ENCODE data around the gene PKNOX2.

Gene PKNOX2

GRCh38 chr11:125262194-125262829 lies 97.8 kb downstream of the PKNOX2 start:
- DNase-seq (ENCODE audit: low spot score) = no peak

GRCh38 chr11:125262830-125263218 lies 98.3 kb downstream of the PKNOX2 start:
- DNase-seq (ENCODE audit: low spot score) = no peak

GRCh38 chr11:125263268-125263790 lies 98.8 kb downstream of the PKNOX2 start:
- peak; percentile 86 for DNase-seq (ENCODE audit: low spot score)

- DNase-seq (ENCODE audit: low spot score) = no peak
Measured at GRCh38 chr11:125264100-125265022, 99.8 kb downstream of the PKNOX2 start.

- no peak for DNase-seq (ENCODE audit: low spot score)
Measured at GRCh38 chr11:125267548-125267947, 103.0 kb downstream of the PKNOX2 start.

GRCh38 chr11:125268611-125269010 lies 104.1 kb downstream of the PKNOX2 start:
- no peak for DNase-seq (ENCODE audit: low spot score)

- no peak for DNase-seq (ENCODE audit: low spot score)
Measured at GRCh38 chr11:125270106-125270505, 105.6 kb downstream of the PKNOX2 start.

- DNase-seq (ENCODE audit: low spot score) = no peak
Measured at GRCh38 chr11:125270711-125271110, 106.2 kb downstream of the PKNOX2 start.

- no peak for DNase-seq (ENCODE audit: low spot score)
Measured at GRCh38 chr11:125271483-125272091, 107.0 kb downstream of the PKNOX2 start.

- DNase-seq (ENCODE audit: low spot score) = no peak
Measured at GRCh38 chr11:125272092-125272491, 107.5 kb downstream of the PKNOX2 start.

GRCh38 chr11:125272821-125273220 lies 108.3 kb downstream of the PKNOX2 start:
- DNase-seq (ENCODE audit: low spot score) = peak; percentile 39

- DNase-seq (ENCODE audit: low spot score) = no peak
Measured at GRCh38 chr11:125273519-125274000, 109.0 kb downstream of the PKNOX2 start.

GRCh38 chr11:125274309-125274708 lies 109.8 kb downstream of the PKNOX2 start:
- DNase-seq (ENCODE audit: low spot score) = no peak

- no peak for DNase-seq (ENCODE audit: low spot score)
Measured at GRCh38 chr11:125274774-125275173, 110.2 kb downstream of the PKNOX2 start.

GRCh38 chr11:125275905-125276618 lies 111.5 kb downstream of the PKNOX2 start:
- no peak for DNase-seq (ENCODE audit: low spot score)

- DNase-seq (ENCODE audit: low spot score) = no peak
Measured at GRCh38 chr11:125276619-125276976, 112.0 kb downstream of the PKNOX2 start.

- no peak for DNase-seq (ENCODE audit: low spot score)
Measured at GRCh38 chr11:125279676-125280418, 115.3 kb downstream of the PKNOX2 start.

- no peak for DNase-seq (ENCODE audit: low spot score)
Measured at GRCh38 chr11:125280646-125281045, 116.1 kb downstream of the PKNOX2 start.

- DNase-seq (ENCODE audit: low spot score) = no peak
Measured at GRCh38 chr11:125281831-125282595, 117.5 kb downstream of the PKNOX2 start.

- DNase-seq (ENCODE audit: low spot score) = no peak
Measured at GRCh38 chr11:125282596-125282914, 118.0 kb downstream of the PKNOX2 start.

Measured in iPS-NIHi11 (cell line).